HG03108 (cell line): ENCODE results near the gene MED10.
A peak's percentile ranks its signal among the peaks of the same experiment; 100 is the strongest.

Experiments
- ATAC-seq: cut with Tn5 transposase; IDR thresholded peaks from one replicate; pipeline ENCODE4 v1.9.1; 2021; ENCODE audit warnings: moderate library complexity; ENCODE audit not compliant: unreplicated experiment

MED10 gene

GRCh38 chr5:6377905-6378765 is at the start of gene MED10:
Gene MED10 (minus strand): TSS chr5:6378547. CDS start chr5:6378483, 64 bp downstream.
- peak; percentile 98 for ATAC-seq

- no peak for ATAC-seq
These were observed 49.3 kb upstream of the MED10 start for GRCh38 chr5:6427694-6428093.

- ATAC-seq = no peak
These were observed 46.4 kb upstream of the MED10 start for GRCh38 chr5:6424700-6425099.

GRCh38 chr5:6424110-6424659 is 45.8 kb upstream of the MED10 start:
- no peak for ATAC-seq

- ATAC-seq = no peak
These were observed 45.2 kb upstream of the MED10 start for GRCh38 chr5:6423327-6424109.

- no peak for ATAC-seq
These were observed 41.0 kb upstream of the MED10 start for GRCh38 chr5:6419340-6419852.

- ATAC-seq = no peak
These were observed 40.4 kb upstream of the MED10 start for GRCh38 chr5:6418679-6419276.

GRCh38 chr5:6417657-6418056 is 39.3 kb upstream of the MED10 start:
- ATAC-seq = no peak

GRCh38 chr5:6412811-6413210 is 34.5 kb upstream of the MED10 start:
- no peak for ATAC-seq

- no peak for ATAC-seq
These were observed 32.8 kb upstream of the MED10 start for GRCh38 chr5:6411141-6411540.

- no peak for ATAC-seq
These were observed 32.1 kb upstream of the MED10 start for GRCh38 chr5:6410421-6410820.

- ATAC-seq = no peak
These were observed 30.5 kb upstream of the MED10 start for GRCh38 chr5:6408627-6409446.

- ATAC-seq = no peak
These were observed 29.9 kb upstream of the MED10 start for GRCh38 chr5:6408260-6408596.

GRCh38 chr5:6407558-6408259 is 29.4 kb upstream of the MED10 start:
- ATAC-seq = no peak

- ATAC-seq = no peak
These were observed 27.2 kb upstream of the MED10 start for GRCh38 chr5:6405591-6405990.

GRCh38 chr5:6404129-6404528 is 25.8 kb upstream of the MED10 start:
- peak; percentile 58 for ATAC-seq

GRCh38 chr5:6403416-6403815 is 25.1 kb upstream of the MED10 start:
- no peak for ATAC-seq

- ATAC-seq = no peak
These were observed 24.6 kb upstream of the MED10 start for GRCh38 chr5:6402939-6403338.

- ATAC-seq = no peak
These were observed 23.1 kb upstream of the MED10 start for GRCh38 chr5:6401410-6401809.
